GM18520 (cell line): ENCODE data around the gene HMCN2.
"Not testable (repeated sequence)": the region's sequence is repeated elsewhere in the genome, so short reads cannot be mapped to it uniquely, and the experiment has no call there.

Experiments used
- ATAC-seq: cut with Tn5 transposase; IDR thresholded peaks from one replicate; pipeline ENCODE4 v1.9.1; 2021; ENCODE audit not compliant: unreplicated experiment

Gene HMCN2

GRCh38 chr9:130327781-130328348, 62.3 kb downstream of the HMCN2 start:
- no peak for ATAC-seq

- ATAC-seq = no peak
These were observed 62.8 kb downstream of the HMCN2 start for GRCh38 chr9:130328349-130328801.

GRCh38 chr9:130329061-130329460, 63.5 kb downstream of the HMCN2 start:
- ATAC-seq = no peak

- ATAC-seq = no peak
These were observed 64.8 kb downstream of the HMCN2 start for GRCh38 chr9:130330202-130330862.

DNA sequence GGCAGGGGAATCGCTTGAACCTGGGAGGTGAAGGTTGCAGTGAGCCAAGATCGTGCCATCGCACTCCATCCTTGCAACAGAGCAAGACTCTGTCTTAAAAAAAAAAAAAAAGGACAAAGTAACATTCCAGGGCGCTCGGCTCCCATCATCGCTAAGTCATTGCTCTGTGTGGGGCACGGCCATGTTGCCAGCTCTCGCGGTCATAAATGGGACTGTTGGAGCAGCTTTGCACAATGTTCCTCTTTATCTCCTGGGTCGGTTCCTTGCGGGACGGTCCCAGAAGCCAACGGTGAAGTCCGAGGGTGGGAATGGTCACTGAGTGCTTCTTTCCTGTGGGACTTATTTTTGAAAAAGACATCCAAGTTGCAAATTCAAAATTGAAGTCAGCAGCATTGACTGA, 65.5 kb downstream of the HMCN2 start:
- ATAC-seq = no peak

GRCh38 chr9:130331573-130331972, 66.0 kb downstream of the HMCN2 start:
- ATAC-seq = no peak

DNA sequence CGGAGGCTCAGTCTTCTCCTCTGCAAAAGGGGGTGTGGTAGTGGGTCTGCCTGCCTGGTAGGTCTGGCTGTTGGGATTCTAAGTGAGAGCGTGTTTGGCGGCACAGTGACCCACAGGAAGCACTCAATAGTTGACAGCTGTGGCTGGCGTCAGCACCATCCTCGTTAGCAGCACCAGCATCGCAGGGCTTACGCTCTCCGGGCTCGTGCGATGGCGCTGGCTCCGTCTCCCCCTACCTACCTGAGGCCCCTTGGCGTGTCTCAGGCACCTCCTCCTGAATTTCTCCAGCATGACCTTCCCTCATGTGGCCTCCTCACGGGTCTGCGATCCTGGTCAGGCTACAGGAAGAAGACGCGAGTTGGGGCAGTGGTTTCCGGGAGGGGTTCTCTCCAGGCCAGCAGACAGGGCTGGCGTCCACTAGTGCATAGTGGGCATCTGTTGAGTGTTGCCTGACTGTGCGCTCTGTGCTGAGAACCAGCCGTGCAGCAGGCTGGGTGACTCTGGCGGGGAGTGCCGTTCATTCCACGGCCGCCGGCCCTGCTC, 66.9 kb downstream of the HMCN2 start:
- no peak for ATAC-seq

DNA sequence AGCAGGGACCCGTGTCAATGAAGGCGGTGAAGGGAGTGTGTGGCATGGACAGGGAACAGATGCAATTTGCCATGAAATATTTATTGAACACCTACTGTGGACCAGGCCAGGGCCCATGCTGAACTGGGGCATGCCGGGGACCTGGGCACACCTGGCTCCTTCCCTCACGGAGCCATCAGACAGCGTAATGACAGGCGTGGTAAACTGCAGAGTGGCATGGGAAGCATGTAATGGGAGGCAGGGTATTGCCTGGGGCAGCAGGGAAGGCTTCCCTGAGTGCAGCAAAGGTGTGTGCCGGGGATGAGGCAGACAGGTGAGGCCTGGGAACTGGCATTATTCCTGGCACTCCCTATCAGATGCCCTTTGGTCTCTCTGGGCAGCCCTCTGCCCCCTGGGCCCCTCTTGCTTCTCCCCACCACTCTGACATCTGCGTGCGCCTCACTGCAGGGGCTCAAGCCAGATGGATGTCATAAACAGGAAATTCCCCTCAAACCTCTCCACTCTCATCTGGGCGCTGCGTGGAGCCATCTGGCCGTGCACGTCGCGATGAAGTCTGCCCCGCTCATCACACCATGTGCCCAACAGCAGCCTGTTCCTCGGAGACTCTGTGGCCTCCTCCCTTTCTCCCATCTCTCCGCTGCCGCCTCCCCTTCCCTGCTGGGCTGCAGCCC, 67.6 kb downstream of the HMCN2 start:
- ATAC-seq = no peak

DNA sequence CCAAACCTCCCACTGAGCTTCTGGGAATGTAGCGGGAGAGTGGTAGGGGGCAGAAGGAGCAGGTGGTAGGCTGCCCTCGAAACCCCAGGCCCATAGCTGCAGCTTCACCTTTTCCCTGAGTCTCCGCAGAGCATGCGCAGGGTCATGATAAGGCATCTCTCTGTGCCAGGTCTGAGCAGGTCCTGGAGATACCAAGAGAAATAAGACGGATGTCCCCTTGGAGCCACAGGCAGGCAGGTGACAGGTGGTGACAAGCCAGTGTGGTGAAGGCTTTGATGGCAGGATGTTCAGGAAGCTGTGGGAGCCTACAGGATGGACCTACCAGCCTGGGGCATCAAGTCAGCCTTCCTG, 68.1 kb downstream of the HMCN2 start:
- no peak for ATAC-seq

DNA sequence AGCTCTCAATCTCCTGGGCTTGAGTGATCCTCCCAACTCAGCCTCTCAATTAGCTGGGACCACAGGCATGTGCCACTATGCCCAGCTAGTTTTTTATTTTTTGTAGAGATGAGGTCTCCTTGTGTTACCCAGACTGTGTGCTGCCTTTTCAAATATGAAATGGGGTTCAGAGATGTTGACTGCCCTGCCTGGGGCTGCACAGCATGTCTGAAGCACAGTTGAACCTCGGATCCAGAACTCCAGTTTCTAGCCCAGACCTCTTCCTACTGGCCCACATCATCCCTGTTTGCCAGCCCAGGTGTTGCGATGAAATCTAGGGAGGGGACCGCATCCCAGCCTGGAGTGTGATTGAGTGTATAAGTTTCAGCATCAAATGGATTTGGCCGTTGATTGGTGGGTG, 69.4 kb downstream of the HMCN2 start:
- no peak for ATAC-seq

DNA sequence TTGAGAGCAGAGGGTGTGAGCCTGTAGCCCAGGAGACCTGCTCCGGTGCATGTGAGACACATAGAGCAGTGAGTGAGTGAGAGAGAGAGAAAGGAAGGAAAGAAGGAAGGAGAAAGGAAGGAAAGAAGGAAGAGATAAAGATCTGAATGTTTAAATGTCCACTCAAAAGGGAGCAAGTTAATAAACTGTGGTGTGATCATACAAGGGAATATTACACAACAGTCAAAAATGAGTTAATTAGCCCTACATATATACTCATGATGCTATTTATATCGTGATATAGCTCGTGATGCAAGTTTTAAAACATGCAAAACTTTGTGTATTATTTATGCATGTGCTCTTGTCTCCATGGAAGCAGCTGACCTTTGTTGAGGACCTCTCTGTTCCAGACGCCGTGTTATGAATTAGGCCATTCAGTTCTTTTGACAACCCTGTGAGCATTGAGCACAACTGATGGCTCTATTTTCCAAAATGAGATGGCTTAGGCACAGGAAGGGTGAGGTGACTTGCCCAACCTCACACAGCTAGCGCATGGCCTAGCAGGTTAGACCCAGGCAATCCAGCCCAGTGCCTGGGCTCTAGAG, 70.6 kb downstream of the HMCN2 start:
- ATAC-seq = no peak

DNA sequence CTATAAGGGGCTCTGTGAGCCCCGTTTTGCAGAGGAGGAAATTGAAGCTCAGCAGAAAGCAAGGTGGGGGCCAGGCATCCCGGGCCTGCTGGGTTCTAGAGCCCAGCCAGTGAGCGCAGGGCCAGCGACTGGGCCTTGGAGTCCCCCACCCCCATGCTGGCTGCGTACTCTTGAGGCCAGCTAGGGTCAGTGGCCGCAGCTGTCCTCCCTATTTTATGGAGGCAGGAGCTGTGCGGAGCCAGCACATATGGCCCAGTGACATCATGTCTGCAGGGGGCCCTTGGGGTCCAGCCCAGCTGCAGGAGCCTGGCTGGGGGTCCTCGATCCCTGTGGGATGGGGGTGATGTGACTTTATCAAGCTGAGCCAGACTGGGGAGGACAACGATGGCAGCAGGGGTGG, 71.3 kb downstream of the HMCN2 start:
- ATAC-seq = no peak

GRCh38 chr9:130337318-130337717, 71.8 kb downstream of the HMCN2 start:
- no peak for ATAC-seq

GRCh38 chr9:130337784-130338380, 72.3 kb downstream of the HMCN2 start:
- ATAC-seq = no peak

DNA sequence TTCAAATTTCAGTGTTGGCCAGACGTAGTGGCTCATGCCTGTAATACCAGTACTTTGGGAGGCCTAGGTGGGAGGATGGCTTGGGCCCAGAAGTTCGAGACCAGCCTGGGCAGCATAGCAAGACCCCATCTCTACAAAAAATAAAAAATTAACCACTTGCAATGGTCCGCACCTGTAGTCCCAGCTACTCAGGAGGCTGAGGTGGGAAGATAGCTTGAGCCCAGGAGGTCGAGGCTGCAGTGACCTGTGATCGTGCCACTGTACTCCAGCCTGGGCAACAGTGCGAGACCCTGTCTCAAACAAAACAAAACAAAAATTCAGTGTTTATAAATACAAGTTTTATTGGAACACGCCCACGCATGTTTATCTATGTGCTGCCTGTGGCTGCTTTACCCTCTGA, 73.3 kb downstream of the HMCN2 start:
- ATAC-seq = not testable (repeated sequence)

GRCh38 chr9:130339306-130339705, 73.7 kb downstream of the HMCN2 start:
- ATAC-seq = no peak

- ATAC-seq = no peak
These were observed 74.5 kb downstream of the HMCN2 start for GRCh38 chr9:130340011-130340410.

- ATAC-seq = not testable (repeated sequence)
These were observed 75.0 kb downstream of the HMCN2 start for GRCh38 chr9:130340557-130340956.

GRCh38 chr9:130341128-130341527, 75.6 kb downstream of the HMCN2 start:
- ATAC-seq = no peak

DNA sequence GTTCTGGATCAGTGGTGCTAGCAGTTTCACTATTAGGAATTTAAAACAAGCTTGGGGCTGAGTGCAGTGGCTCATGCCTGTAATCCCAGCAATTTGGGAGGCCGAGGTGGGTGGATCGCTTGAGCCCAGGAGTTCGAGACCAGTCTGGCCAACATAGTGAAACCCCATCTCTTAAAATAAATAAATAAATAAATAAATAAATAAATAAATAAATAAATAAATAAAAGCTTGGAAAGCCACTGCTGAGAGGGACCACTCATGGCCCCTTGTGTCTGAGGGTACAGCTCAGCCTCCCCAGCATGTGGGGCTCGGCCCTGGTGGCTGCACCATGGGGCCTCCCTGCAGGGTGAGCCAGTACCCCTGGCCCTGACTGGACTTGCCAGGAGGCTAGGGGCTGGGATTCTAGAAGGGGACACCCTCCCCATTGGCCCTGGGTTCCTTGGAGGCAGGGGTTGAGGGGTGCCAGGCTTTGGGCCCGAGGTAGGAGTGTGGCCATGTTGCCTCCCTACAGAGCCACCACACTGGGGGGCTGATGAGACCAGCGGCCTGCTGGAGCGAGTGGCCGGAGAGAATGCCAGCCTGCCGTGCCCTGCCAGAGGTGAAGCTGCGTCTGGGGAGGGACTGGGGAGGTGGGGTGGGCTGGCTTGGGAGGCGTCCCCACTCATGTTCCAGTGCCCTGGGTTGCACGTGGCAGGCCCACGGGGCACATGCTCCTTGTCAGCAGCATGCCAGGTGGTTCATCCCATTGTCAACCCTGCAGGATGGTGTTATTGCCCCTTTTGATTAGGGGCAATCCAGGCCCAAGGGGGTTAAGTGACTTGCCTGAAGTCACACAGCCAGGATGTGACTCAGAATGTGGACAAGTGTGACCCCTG, 76.5 kb downstream of the HMCN2 start:
- ATAC-seq = no peak

- ATAC-seq = no peak
These were observed 77.1 kb downstream of the HMCN2 start for GRCh38 chr9:130342714-130343085.
